ENCODE data around the gene ABCC1.
"Not testable (repeated sequence)": the region's sequence is repeated elsewhere in the genome, so short reads cannot be mapped to it uniquely, and the experiment has no call there.

The ABCC1 gene

GRCh38 chr16:16163571-16163970, 214.2 kb downstream of the ABCC1 start:
- DNase-seq, result no peak

GRCh38 chr16:16164243-16164642, 214.8 kb downstream of the ABCC1 start:
- DNase-seq, result no peak

GRCh38 chr16:16166085-16166484, 216.7 kb downstream of the ABCC1 start:
- DNase-seq, result no peak

GRCh38 chr16:16166949-16167348, 217.5 kb downstream of the ABCC1 start:
- DNase-seq, result no peak

GRCh38 chr16:16167927-16168326, 218.5 kb downstream of the ABCC1 start:
- DNase-seq, result no peak

GRCh38 chr16:16168431-16168830, 219.0 kb downstream of the ABCC1 start:
- no peak for DNase-seq

- DNase-seq, result no peak
Measured at GRCh38 chr16:16169615-16170014, 220.2 kb downstream of the ABCC1 start.

DNA sequence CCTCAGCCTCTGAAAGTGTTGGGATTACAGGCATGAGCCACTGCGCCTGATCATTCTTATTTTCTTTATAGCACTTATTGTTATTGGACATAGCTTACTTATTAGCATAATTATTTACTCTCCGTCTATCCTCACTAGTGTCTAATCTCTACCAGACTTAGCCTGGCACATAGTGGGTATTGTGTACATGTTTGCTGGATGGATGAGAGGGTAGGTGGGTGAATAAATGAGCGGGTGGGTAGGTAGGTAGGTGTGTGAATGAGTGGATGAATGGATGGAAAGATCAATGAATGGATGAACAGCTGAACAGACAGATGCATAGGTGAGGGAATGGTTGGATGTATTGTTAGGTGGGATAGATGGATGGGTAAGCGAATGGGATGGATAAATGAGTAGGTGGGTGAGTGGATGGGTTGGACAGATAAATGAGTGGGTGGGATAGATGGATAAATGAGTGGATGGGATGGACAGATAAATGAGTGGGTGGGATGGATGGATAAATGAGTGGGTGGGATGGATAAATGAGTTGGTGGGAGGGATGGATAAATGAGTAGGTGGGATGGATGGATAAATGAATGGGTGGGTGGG, 222.0 kb downstream of the ABCC1 start:
- DNase-seq, result no peak

DNA sequence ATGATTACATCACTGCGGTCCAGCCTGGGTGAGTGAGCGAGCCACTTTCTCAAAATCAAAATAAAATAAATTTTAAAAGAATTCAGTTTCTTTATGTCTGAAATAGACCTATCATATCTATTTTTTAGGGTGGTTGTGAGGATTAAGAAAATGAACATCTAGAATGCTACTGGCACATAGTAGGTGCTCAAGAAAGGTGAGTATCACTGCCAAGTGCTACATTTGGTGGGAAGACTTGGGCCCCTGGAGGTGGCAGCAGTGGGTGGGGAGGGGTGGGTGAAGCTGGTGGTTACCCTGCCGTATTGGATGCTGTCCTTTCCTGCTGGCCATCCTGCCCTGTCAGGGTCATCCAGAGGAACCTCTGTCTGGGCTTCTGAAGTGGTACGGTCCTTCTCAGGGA, 223.6 kb downstream of the ABCC1 start:
- DNase-seq, result no peak

DNA sequence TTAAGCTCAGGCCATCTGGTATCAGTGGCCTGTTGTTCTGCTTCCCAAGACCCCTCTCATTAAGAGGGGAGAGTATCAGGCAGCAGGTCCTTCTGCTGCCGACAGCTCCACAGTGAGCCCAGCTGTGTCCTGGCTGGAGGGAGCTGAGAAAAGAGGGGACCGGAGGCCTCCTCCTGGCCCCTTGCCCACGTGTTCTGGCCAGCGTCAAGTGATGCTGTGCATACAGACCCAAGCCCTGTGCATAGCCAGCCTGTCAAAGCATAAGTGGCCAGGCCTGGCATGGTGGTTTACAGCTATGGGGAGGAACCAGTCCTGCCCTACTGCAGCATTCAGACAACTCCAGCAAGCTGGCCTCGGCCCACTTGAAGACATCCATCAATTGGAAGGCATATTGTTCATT, 225.9 kb downstream of the ABCC1 start:
- peak; percentile 18 for DNase-seq

- DNase-seq, result no peak
Measured at GRCh38 chr16:16176328-16176727, 226.9 kb downstream of the ABCC1 start.

DNA sequence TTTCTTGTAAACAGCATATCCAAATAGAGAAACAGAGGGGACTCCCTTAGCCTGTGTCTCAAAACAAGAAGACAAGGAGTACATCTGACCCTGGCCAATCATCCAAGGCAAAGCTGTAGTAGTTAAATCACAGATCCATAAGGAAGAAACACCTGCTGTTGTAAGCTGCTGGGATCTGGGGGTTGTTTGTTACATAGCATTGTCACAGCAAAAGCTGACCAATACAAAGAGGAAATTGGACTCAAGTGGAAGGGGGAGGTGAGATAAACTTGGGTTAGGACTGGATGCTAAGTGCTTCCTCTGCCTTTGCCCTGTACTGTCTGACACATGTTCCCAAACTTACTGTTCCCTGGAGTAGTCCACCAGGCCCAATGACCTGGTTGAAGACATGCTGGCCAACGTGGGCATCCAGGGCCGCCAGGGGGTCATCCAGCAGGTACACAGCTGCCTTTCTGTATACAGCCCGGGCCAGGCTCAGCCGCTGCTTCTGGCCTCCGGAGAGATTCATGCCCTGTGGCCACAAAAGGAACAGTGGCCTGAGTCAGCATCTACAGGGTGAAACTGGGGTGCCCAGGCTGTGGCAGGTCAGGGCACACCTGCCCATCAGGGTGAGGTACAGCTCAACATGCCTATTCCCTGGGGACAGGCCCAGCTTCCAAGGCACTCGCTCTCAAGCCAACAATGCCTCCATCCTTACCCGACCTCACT, 229.2 kb downstream of the ABCC1 start:
- no peak for DNase-seq

DNA sequence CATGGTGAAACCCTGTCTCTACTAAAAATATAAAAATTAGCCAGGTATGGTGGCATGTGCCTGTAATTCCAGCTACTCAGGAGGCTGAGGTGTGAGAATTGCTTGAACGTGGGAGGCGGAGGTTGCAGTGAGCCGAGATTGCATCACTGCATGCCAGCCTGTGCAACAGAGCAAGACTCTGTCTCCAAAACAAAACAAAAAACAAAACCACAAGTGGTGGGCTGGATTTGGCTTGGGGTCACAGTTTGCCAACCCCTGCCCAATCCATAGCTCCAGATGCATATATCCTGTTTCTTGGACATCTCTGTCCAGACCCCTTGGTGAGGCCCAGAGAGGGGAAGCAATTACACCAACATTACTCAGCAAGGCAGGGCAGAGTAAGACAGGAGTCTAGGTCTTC, 232.3 kb downstream of the ABCC1 start:
- DNase-seq, result not testable (repeated sequence)

DNA sequence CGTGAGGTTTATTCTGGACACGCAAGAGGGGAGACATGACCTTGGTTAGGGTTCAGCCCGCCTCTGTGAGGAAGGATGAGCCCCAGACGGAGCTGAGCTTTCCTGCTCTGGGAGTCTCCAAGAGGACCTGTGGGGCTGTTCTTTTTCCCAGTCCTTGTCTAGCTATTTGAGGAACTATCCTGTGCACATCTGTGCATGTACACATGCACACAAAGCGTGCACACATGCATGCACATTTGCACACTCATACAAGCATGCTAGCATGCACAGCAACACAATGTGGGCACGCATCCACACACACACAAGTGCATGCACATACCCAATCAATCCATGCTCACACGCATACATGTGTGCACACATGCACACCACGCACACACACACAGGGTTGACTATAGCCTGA, 233.5 kb downstream of the ABCC1 start:
- DNase-seq, result no peak

GRCh38 chr16:16183562-16183961, 234.1 kb downstream of the ABCC1 start:
- DNase-seq, result no peak

- DNase-seq, result no peak
Measured at GRCh38 chr16:16184594-16184993, 235.2 kb downstream of the ABCC1 start.

GRCh38 chr16:16185095-16185494, 235.7 kb downstream of the ABCC1 start:
- no peak for DNase-seq

DNA sequence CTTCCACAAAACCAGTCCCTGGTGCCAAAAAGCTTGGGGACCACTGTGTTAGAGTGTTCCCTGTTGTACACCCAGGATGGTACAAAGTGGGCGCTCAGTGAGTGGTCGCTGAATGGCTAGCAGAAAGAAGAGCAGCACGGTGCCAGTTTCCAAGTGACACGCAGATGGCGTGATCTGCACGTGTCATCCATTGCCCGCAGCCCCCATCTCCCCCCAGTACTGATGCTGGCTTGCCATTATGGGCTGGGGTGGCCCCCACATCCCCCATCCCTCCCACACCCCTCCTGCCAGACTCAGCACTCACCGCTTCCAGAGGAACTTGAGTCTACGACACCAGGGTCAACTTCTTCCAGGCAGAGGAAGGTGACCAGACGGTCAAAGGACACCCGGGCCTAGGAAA, 237.4 kb downstream of the ABCC1 start:
- DNase-seq, result no peak

DNA sequence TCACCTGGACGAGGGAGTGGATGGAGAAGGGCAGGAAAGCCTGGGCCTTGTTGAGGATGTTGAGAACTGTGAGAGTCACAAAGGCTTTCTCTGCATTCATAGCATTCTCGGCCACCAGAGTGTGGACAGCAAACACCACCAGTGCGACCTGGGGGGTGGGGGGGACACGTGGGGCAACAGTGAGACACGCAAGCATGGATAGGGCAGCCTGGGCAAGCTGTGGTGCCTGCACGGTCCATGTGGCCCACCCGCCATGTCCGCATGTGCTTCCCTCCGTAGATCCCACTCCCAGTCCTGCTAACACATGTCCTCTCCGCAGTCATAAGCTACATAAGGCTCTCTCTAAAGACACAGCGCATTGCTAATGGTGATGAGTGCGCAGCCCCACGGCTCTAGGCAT, 239.4 kb downstream of the ABCC1 start:
- DNase-seq, result no peak

DNA sequence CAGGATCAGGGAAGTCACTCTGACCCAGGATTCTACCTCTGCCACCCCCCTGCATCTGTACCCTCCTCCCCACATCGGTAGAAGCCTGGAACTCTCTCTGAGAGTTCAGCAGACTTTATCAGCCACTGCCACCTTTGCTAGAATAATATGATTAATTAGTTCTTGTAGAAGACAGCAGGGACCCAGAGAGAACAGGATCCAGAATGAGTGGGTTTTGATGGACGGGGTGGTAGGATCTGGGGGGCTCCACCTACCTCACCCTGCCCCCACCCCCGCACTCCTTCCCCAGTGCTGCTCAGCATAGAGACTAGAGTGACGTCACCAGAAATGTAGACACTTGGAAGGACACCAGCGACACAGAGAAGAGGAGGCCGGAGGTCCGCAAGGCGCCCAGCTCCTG, 240.4 kb downstream of the ABCC1 start:
- no peak for DNase-seq

- no peak for DNase-seq
Measured at GRCh38 chr16:16190546-16190945, 241.1 kb downstream of the ABCC1 start.

GRCh38 chr16:16190966-16191365, 241.6 kb downstream of the ABCC1 start:
- DNase-seq, result not testable (repeated sequence)

DNA sequence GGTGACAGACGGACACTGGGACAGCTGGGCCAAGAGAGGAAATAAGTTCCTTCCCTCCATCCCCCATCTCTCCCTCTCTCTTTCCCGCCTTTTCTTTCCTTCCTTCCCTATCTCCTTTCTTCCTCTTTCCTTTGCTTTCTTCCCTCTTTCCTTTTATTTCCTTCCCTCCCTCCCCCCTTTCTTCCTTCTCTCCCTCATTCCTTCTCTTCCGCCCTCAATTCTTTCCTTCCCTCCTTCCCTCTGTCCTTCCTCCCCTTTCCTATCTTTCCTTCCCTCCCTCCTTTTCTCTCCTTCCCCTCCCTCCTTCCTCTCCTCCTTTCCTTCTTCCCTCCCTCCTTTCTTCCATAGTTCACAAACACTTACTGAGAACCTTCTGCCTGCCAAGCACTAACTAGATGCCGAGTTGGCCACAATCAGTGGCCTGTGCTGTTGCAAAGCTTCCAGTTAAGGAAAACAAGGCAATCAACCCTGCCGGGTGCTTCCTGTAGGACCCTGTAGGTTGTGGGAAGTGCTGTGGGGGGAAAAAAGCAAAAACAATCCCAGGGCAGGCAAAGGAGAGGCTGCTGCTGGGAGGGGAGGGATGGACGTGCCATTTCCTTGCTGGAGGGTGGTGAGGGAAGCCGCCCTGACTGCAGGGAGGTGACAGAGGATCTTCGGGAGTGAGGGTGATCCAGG, 242.2 kb downstream of the ABCC1 start:
- no peak for DNase-seq

Measured in eye (tissue), 1 donor.